Islet precursor cell (in vitro differentiated cells): ENCODE measurements around the gene RIT2.

Experiments used
- DNase-seq: peaks from one replicate; pipeline ENCODE4 v3.0.0-alpha.2; 2018

The RIT2 gene

DNA sequence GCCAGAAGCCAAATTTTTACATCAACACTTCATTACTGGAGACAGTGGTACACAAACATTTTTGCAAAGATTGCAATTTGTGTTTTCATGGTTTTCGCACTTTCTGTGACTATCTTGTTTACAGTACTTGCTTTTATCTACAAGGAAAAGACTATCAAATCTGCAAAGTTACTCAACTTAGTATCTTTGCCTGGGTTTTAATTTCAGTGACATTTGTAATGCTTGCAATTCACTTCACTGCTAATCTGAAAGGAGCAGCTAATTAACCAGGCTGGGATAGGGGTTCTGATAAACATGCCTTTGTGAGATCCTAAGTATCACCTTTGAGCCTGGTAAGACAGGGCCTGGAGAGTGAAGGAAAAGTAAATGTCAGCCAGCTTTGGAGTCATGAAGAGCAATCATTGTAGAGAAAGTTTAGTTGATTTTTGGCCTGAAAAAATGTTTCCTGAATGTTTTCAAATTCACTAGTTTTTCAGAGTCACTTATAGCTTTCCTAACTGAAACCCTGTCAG is 194.2 kb downstream of the RIT2 start:
- no peak for DNase-seq

DNA sequence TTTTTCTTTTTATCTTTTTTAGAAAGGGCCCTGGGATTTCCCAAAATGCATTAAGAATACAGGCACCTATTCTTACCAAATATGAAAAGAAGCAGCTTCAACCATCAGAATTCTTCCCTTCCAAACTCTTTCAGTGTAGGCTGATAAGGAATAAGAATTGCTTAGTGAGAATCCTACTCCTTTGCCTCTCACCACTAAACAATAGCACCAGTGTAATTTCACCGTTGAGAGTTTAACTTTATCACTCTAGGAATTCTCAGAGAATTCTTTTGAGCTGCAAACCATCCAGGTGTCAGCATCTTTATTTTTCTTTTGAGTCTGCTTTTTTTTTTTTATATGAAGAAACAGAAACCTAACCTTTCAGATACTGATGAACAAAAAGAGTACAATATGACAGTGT is 194.9 kb downstream of the RIT2 start:
- no peak for DNase-seq

DNA sequence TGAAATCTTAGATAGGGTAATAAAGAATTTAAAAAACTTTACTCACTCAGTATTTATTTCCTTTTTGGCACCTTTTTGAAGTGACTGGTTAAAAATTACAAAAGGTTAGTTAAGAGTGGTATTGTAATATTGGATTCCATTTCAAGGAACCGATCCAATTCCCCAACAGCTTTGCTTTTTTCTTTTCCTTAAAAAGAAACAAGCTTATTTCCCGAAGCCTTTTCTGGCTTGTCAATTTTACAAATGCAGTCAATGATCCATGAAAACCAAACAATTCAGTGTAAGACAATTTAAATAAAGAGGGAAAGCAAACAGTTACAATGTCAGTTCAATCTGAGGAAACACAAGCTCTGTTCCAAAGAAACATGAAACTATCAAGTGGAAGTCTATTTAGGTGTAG is 200.2 kb downstream of the RIT2 start:
- DNase-seq = no peak

DNA sequence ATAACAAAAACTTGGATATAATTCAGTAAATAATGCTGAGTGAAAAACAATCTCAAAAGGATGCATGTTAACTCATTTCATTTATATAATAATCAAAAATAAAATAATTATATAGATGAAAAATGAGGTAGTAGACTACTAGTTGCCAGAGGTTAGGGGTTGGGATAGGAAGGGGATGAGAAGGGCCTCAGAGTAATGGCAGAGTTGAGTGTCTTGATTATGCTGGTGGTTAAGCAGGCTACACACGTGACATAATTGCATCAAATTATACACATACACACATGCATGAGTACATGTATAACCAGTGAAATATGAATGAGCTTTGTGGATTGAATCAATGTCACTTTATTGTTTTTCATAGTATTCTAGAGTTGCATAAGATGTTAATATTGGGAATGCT is 201.0 kb downstream of the RIT2 start:
- DNase-seq = no peak

DNA sequence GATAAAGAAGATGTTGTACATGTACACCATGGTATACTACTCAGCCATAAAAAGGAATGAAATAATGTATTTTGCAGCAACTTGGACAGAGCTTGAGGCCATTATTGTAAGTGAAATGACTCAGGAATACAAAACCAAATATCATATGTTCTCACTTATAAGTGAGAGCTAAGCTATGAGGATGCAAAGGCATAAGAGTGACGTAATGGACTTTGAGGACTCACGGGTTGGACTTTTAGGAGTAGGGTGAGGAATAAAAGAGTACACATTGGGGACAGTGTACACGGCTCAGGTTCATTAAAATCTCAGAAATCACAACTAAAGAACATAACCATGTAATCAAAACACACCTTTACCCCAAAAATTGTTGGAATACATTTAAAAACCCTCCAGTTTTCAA is 206.4 kb downstream of the RIT2 start:
- no peak for DNase-seq

DNA sequence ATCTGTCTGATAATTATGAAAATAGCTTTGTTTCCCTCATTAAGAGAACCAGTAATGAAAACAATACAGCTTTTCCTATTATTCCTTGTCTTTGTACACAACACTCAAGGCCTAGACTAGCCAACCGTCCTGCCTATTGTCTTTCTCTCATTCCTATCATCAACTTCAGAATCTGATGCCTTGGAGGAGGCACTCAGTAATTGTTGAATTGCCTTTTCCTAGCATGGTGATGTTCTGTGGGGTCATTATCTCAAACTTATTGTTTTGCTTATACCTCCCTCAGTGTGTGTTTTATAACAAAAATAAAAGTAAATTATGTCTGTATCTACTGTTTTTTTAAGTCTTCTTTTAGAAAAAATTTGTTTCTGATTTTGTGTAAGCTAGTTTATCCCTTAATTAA is 208.7 kb downstream of the RIT2 start:
- no peak for DNase-seq

DNA sequence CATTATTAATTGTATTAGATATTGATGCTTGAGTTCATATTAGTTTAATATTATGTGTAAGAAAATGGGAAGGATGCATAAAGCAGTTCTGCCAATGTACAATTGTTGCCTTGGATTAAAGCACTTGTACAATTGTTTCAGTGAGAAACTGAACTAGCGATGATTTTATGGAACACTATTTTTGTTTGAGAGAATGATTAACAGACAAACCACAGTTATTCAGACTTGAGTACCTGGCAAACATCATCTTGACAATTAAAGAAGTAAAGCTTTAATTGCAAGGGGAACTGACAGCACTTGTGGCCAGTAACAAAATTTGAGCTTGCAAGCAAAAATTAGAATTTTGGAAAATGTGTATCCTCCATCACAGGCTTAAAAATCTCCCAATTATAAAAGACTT is 214.3 kb downstream of the RIT2 start:
- DNase-seq = no peak

DNA sequence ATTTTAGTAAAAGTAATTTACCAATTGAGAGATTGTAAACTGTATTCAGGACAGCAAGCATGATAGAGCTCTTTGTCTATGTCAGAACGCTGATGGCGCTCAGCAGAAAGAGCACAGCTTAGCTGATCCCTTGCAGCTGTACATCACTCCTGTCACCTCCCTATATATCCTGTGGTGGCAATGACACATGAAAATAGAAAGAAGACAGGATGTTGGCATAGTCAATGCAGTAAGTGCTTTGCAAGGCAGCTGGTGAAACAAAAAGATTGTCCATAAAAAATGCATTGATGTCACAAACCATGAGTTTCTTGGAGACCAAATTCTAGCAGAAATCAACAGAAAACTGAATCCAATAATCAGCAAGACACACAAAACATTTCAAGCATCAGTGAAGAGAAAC is 221.5 kb downstream of the RIT2 start:
- no peak for DNase-seq

DNA sequence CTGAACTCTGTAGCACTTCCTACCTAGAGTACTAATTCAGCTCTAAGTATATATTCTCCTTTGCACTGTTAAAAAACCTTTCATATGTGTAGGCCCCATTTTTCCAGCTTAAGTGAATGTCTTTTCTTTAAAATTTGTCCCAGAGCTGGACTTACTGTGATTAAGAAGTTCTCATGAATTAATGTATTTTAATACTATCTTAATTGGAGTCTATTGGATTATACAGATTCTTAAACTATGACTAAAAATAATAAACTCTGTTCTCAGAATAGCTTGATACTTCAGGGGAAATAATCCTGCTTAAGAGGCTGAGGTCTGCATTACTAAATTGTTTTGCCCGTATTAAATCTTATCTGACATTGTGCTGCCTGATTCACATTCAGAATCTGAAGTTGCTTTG is 223.3 kb downstream of the RIT2 start:
- DNase-seq = no peak

DNA sequence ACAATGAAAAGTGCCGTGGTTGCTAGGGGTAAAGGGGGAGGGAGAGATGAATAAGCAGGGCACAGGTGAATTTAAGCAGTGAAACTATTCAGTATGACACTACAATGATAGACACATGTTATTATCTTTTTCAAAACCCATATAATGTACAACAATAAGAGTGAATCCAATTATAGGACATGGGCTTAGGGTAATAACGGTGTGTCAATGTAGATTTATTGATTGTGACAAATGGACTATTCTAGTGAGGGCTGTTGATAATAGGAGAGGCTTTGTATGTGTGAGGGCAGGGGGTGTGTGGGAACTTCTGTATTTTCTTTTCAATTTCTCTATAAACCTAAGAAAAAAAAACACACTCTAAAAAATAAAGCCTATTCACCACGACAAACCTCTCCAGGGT is 223.8 kb downstream of the RIT2 start:
- DNase-seq = no peak

DNA sequence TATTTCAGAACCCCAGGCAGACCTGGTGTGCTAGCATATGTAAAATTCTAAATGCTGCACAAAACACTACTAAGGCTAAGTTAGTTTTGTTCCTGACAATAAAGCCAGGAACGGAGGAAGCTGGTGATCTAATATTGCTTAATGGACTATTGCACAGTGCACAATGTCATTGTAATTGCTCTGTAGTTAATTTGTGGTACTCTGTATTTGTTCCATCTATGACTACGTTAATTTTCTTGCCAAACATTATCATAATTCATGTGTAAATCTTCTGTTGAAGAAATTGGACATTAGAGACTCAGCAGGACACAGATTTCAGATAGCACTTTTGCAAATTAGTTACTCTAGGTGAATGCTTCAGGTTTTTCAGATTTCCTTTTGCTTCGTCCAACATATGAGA is 232.3 kb downstream of the RIT2 start:
- DNase-seq = no peak

DNA sequence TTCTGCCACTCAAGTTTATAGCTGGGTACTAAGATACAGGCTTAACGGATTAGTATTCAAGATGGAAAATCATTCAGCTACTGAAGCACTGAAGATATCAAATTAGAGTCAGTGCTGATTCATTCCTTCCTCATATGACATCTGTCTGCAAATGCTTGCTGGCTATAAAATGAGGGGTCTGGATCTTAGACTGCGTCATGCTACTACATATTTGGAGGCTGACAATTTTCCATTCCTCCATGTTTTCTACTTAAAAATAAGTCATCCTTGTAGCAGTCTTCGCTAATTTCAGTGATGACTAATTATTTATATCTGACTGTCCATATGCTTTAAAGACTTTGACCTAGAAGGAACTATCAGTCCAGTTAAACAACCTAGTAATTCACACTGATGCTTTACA is 233.4 kb downstream of the RIT2 start:
- no peak for DNase-seq

DNA sequence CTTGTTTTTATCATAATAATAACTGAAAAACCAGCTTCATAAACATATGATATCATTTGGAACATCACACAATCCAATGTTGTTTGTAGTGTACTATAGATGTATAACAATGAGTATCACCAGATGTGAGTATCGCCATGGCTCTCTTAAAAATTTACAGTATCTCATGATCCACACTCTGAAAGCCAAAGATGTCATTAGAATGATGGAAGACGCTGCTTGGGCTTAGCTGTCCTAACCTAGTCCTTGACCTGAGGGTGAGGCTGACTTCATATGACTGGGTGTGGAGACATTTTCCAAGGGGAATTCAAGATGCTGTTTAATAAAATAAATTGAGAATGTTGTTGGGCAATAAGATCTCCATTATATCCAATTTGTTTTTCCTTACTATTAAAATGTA is 242.6 kb downstream of the RIT2 start:
- no peak for DNase-seq

DNA sequence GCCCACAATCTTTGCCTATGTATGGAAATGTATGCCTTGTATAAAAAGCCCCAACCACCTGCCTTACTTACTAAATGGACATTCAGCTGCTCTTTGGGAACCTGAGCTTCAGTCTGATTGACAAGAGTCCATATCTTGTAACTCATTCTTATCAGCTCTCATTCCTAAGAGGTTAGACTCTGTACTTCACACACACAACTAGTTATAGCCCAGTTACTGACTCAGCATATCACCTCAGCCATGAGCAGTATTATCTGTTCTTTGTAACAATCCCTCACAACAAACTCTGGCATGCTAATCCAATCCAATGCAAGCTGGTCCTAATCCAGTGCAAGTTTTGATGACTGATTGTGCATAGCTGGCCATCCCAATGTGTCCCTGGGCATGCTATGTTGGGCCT is 250.6 kb downstream of the RIT2 start:
- no peak for DNase-seq

DNA sequence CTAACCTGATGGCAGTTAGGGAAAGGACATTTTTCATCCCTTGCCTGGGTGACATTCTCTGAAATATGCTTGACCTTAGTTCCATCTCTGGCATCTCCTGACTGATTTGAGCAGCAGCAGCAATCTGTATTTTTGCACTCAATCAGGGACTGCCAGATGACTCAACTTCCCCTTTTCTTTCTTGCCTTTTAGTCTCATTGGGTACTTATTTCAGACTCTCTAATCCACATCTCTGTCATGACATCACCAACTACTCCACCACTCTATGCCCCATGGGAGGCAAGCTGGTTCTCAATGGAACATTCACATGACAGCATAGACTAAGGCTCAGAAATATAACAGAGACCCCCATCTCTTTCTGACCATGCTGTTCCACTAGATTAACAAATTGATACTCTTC is 254.2 kb downstream of the RIT2 start:
- no peak for DNase-seq

DNA sequence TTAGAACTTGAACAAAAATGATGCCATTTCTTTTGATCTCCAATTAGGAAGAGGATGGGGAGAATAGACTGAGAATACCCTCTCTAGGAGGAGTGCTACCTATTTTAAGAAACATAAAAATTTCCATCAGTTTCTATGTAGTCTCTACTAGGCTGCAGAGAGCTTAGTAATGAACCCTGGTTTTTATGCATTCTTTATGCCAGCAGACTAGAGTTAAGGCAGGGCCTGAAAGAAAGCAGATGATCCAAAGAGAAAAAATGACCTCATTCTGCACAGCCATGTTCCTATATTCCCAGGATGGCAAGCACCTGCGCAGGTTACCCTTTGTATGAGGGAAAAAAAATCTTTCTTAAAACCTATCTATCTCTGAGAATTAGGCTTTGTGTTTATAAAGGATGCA is 254.9 kb downstream of the RIT2 start:
- DNase-seq = no peak

DNA sequence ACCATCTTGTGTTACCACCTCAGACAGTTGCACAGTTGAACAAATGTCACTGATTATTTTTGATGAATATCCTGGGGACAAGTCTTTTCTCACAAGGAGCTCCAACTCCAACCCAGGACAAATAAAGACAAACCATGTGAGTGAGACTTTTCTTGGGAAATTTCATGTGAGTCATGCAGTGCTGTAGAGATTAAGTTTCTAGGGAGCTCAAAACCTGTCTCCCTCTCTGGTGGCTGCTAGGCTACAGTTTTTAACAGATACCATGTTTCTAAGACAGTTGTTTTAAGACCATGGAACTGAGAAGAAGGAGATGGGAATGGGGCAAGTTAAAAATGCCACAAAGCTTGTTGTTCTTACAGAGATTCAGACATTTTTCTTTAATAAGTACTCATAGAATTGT is 255.5 kb downstream of the RIT2 start:
- no peak for DNase-seq

DNA sequence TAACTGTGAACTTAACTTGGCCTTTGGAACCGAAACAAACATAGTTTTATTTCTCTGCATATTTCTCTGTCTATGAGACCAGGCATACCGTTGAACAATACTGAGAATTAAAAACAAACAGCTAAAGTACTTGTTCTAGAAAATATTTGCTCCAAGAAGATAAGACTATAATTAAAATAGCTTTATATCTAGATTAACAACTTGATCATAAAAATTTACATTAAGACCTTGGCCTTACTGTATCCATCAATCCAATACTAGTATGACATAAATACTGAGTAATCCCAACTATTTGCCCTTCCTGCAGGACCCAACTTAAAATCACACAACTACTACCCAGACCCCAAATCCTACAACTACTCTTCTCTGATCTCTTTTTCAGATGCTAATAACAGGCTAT is 260.9 kb downstream of the RIT2 start:
- no peak for DNase-seq

DNA sequence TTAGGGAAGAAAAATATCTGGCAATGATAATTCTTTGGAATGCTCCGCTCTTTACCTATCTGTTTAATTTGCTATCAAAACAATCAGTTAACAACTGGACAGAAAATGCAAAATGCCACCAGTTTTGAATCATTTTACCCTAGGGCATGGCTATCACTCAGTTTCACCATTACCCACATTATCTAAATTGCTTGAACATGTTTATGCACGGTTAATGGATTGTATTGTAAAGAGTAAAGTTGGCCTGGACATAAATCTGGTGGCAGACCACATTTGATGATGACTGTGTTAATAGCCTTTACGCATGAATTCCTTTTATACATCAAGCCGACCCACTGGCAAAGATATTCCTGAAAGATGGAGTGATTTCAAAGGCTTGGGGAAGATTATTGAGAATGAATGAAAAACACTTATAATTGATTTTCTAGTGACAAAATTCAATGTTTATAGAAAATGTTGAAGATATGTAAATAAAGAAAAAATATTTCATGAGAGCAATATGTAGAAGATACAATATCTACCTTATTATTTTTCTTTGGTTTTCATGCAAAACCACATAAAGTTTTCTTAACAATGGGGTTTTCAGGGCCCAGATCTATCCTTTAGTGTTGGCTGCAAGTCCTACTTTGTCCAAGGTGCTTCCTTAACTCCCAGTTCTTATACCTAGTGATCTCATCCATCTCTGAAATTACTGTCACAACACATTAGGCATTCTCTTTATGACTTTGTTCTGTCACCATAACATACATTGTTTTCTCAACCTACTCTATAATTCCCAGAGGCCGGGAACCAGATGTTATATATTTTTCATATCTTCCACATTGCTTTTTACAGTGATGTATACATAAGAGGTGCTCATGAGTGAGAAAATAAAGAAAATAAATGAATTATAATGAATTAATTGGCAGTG is 265.1 kb downstream of the RIT2 start:
- DNase-seq = no peak

DNA sequence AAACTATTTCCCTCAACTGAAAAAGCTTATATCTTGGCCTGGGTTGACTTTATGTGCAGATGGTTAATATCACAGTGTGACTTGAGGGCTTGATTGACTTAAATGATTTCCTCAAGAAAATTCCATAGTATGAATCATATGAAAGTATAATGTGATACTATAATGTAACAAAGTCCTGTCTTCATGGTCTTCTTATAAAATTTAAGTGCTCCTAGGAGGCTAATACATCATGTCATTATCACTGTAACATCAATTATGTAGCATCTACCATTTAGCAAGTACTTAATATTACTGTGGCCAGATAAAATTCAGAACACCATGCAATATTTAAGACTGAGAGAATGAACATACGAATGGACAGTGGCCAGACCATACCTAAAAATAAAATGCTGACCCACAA is 276.1 kb downstream of the RIT2 start:
- DNase-seq = no peak

DNA sequence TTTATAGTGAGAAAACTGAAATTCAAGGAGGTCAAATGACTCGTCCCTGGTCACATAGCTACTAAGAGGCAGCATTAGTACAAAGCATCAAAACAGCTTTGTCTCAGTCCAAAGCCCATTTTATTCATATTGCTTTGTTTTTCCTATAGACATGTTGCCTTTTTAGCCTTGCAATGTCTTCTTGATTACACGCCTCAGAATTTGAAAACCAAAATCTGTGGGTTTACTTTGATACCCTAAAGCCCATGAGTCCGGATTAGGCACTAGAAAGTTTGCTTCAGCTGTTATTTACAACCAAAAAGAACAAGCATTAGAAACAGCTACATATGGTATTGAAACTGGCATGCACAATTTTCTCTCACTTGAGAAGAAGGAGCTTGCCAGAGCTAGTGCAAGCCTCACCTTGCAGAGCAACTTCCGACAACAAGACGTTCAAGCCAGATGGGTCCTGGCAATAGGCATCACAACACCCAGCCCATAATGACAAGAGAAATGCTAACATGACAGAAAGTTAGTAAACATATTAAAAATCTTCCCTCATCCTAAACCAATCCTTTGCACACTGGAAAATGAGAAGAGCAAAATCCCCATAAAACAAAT is 276.8 kb downstream of the RIT2 start:
- DNase-seq = no peak

DNA sequence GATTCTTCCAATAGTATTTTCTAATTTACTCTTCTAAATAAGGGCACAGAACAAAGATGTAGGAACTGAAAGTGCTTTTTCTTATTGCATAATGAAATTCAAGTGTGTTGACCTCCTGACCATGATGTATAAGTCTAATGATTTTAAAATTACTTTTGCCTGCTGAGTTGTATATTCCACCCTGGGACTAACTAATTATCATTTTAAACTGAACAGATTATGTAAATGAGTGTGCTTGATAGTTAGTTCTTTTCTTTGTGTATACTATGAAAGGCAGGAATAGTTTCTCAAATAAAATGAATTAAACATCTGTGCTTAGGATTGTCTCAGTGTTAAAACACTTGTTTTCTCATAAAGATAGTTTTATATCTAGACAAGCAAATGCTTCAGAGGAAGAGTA is 284.5 kb downstream of the RIT2 start:
- DNase-seq = no peak

DNA sequence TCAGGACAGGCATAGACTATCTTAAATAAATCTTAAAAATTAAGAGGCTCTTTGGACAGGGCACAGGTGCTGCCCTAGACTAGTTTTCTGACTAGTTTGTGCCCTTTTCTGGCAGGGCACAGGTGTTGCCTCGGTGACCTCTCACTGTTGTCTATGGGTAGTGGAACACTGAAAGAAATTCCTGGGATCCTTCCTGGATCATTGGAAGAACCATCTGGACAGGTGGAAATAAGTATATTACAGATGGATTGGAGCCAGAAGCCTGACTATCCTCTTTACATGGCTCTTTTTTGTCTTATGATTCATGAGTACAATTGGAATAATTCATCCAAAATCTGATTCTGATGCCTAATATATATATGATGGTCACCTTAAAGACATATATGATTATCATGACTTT is 286.6 kb downstream of the RIT2 start:
- DNase-seq = no peak

DNA sequence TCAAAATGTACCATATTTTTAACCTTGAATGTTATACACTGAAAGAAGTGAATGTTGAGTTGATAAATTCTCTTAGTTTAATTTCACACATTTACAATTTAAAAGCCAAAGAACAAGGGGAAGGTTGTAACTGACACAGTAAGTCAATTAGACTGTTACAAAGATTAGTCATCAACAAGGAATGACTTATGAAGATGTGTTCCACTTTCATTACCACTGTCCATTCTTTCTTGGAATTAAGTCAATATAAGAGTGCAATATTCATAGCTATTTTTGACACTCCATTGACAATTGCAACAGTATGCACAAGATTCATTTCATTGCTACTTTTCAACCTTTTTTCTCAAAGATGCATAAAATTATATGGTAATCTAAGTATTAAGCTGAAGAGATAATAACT is 291.3 kb downstream of the RIT2 start:
- DNase-seq = no peak

DNA sequence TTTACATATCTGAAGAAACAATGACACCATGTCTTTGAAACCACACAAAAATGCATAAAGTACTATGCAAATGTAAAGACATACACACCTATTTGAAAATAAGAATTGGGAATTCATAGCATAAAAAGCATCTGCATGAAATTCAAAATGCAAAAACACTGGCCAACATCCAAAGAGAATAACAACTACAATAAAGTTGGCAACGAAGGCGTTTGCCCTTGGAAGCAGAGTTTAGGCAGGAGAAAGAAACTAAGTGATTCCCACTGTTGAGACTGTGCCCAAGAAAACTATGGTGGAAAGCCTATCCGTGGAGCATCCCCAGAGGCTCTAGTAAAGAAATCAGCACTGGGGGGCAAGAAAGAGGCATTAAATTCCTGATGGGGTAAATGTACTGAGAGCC is 292.8 kb downstream of the RIT2 start:
- no peak for DNase-seq
